Activated T-cell treated with anti-CD3 and anti-CD28 coated beads, Interleukin-2, amount 50 U/mL, for 4 hours (primary cell): ENCODE results near the gene ITPR3. TPM values are rescaled to one million over a fixed set of nuclear protein-coding genes. Genes with fewer than 3 reads are reported as not detected.
A peak's percentile ranks its signal among the peaks of the same experiment; 100 is the strongest.

Source experiments
- ATAC-seq, 2 donors: fragments of 200-7000 bp; cut with Tn5 transposase; one replicate each; pipeline ENCODE4 v1.10.0; 2021
- DNase-seq: peaks from one replicate; pipeline ENCODE4 v3.0.0-alpha.2; 2020
- H3K27me3 Mint-ChIP-seq: one replicate; pipeline ENCODE4 v1.8.0; 2021; ENCODE audit warnings: low read depth, mixed read lengths
- H3K36me3 Mint-ChIP-seq: one replicate; pipeline ENCODE4 v1.8.0; 2022; ENCODE audit warnings: mixed read lengths; ENCODE audit not compliant: insufficient read depth
- H3K4me1 Mint-ChIP-seq: one replicate; pipeline ENCODE4 v1.8.0; 2021; ENCODE audit warnings: low read depth, mixed read lengths
- H3K4me3 Mint-ChIP-seq: one replicate; pipeline ENCODE4 v1.8.0; 2021; ENCODE audit warnings: mild to moderate bottlenecking, moderate library complexity, mixed read lengths
- H3K9me3 Mint-ChIP-seq: one replicate; pipeline ENCODE4 v1.8.0; 2021; ENCODE audit warnings: mixed read lengths
- total RNA-seq, 3 donors: library from RNA; stranded (reverse); gene quantifications; one replicate each; pipeline ENCODE4 v1.2.1, GENCODE V29; 2021

ITPR3 gene
- total RNA-seq, 3 donors from 2014 or later = 34.6 to 37.2 (median 35.5) TPM

DNA sequence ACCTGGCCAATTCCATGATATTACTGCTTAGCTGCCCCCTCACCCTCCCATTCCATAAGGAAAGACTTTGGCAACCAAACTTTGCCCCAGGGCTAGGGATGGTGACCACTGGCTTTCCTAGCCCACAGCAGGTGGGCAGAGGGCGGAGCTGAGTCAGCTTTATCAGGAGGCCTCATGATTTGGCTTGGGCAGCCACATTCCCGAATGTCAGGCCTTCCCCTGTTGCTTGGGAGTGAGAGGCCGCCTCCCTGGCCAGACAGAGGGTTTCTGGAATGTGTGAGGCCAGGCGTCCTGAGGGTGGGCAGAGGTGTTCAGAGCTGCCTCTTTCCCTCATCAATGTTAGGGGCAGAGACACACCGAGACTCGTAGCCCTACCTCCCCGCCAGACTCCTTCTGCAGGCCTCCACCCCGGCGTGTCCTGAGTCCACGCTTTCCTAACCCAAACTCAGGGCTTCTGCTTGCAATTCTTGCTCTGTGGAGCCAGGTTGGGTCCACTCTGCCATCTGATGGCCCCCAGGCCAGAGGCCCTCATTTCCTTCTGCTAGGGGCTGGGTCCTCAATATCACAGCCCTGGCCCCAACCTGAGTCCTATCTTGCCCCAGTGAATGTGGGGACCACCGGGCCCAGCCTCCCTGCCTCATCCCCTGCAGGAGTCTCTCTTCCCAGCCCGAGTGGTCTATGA, 71.1 kb downstream of the ITPR3 start:
- H3K27me3 Mint-ChIP-seq = no peaks in the 10 kb centered on the region
- H3K36me3 Mint-ChIP-seq = peaks cover 36% of the 10 kb centered on the region
- no peak for ATAC-seq
- peaks cover 62% of the 10 kb centered on the region for H3K4me1 Mint-ChIP-seq
- peak overlapping the region; percentile 53 for H3K4me3 Mint-ChIP-seq
- H3K9me3 Mint-ChIP-seq = no peaks in the 10 kb centered on the region
- DNase-seq = no peak

DNA sequence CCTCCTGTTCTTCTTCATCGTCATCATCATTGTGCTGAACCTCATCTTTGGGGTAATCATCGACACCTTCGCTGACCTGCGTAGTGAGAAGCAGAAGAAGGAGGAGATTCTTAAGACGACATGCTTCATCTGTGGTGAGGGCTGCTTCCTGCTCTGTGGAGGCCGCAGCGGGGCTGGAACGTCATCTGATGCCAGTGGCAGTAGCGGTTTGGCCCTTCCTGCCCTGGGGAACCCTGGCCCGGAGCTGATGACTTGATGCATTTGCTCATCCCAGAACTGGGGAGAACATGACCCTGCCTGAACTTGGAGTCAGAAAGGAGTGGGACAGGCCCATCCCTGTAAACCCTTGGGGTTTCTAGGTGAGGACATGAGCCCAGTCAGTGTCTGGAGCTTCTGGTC, 71.6 kb downstream of the ITPR3 start:
- peak; percentile 47 to 56 for ATAC-seq
- no peaks in the 10 kb centered on the region for H3K27me3 Mint-ChIP-seq
- H3K4me1 Mint-ChIP-seq = peaks cover 67% of the 10 kb centered on the region
- no peaks in the 10 kb centered on the region for H3K9me3 Mint-ChIP-seq
- peak overlapping the region; percentile 53 for H3K4me3 Mint-ChIP-seq
- peak; percentile 43 for DNase-seq
- peaks cover 41% of the 10 kb centered on the region for H3K36me3 Mint-ChIP-seq

DNA sequence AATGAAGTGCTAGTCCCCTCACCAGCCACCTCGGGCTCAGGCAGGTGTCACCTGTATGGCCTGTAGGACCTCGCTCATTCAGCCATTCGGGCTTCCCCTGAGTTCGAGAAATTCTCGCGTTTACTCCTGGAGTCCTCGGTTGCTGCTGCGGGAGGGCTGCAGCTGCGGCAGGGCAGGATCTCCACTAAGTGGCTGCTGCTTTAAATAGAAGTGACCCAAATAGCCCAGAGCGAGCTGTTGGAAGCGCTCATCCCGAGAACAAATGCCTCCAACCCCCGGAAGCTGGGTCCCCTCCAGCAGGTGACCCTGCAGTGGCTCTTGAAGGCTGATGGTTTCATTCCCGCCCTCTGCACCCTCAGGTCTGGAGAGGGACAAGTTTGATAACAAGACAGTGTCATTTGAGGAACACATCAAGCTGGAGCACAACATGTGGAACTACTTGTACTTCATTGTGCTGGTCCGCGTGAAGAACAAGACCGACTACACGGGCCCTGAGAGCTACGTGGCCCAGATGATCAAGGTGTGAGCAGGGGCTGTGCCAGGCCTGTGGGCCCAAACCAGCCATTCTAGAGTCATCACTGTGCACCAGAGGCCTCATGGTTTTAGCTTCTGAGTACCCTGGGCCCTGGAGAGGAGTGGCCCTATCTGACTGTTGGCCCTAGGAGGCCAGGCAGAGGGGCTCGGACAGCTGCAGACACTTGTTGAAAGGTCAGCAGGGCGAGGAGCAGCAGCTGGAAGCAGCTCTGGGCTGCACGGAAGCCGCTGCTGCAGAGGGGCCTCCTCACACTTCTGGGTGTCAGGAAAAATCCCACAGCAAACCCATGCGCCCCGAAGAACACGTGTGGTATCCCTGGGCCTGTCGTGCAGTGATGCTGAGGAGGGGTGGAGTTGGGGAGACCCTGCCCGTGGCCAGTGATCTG, 72.3 kb downstream of the ITPR3 start:
- Mint-ChIP-seq H3K4me1 (peaks cover 71% of the 10 kb centered on the region), H3K36me3 (peaks cover 41% of the 10 kb centered on the region), H3K9me3 (no peaks in the 10 kb centered on the region), H3K4me3 (peak overlapping the region; percentile 53), H3K27me3 (no peaks in the 10 kb centered on the region)
- DNase-seq = no peak
- no peak for ATAC-seq

DNA sequence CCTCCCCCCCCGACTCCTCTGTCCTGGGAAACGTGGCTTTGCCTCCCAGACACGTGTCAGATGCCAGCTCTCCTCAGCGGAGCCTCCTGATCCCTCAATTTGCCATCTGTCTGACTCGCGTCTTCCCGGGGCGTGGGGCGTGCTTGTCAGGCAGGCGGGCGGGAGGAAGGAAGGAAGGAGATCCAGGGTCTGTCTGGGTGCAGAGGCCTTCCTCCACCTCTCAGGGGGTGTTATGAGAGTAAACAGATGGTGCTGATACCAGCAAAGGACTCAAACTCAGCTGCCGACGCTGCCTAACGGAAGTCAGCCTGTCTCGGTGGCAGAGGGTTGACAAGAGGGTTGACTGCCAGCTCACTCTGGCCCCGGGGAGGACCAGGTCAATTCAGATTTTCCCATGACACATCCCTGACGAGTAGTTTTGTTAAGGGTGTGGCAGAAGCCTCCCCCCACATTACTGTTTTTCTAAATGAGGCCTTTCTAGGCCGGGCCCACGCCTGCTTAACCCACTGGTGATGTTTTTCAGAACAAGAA, 73.3 kb downstream of the ITPR3 start:
- Mint-ChIP-seq H3K9me3 (no peaks in the 10 kb centered on the region), H3K27me3 (no peaks in the 10 kb centered on the region), H3K4me1 (peaks cover 75% of the 10 kb centered on the region), H3K4me3 (peak overlapping the region; percentile 11), H3K36me3 (peaks cover 35% of the 10 kb centered on the region)
- DNase-seq (peak; percentile 64), ATAC-seq (peak; percentile 76 to 78)

DNA sequence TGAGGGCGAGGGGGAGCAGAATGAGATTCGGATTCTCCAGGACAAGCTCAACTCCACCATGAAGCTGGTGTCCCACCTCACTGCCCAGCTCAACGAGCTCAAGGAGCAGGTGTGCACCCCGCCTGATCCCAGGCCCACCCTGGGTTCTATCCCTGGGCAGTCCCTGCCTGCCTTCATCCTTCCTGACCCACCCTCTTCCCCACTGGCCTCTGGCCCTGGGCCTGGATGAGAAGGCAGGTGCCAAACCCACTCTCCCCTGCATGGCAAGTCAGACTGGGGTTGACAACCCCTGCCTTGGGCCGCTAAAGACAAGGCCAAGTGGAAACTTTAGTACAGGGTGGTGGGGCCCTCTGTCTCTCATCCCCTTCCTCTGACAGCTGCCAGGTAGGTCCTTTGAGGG, 73.9 kb downstream of the ITPR3 start:
- peaks cover 35% of the 10 kb centered on the region for H3K36me3 Mint-ChIP-seq
- DNase-seq (no peak), ATAC-seq (no peak)
- no peaks in the 10 kb centered on the region for H3K9me3 Mint-ChIP-seq
- peak overlapping the region; percentile 11 for H3K4me3 Mint-ChIP-seq
- H3K27me3 Mint-ChIP-seq = no peaks in the 10 kb centered on the region
- H3K4me1 Mint-ChIP-seq = peaks cover 77% of the 10 kb centered on the region

DNA sequence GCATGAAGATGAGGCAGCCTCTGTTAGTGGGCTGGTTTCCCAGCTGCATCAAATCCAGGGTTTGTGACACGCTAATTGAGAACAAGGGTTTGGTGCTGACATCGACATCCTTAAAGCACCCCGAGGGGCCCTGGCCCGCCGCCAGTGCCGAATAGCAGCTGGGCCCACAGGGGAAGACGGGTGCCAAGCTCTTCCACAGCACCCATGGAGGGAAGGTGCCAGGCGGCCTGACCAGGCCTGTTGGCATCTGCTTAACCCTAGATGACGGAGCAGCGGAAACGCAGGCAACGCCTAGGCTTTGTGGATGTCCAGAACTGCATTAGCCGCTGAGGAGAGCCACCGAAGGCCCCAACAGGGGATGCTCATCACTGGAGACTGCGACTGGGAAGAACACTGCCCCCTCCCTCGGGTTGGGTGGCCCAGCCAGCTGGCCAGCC, 74.3 kb downstream of the ITPR3 start:
- Mint-ChIP-seq H3K36me3 (peaks cover 38% of the 10 kb centered on the region), H3K27me3 (no peaks in the 10 kb centered on the region), H3K4me3 (no peak overlapping the region), H3K9me3 (no peaks in the 10 kb centered on the region), H3K4me1 (peaks cover 82% of the 10 kb centered on the region)
- DNase-seq (no peak), ATAC-seq (no peak)

DNA sequence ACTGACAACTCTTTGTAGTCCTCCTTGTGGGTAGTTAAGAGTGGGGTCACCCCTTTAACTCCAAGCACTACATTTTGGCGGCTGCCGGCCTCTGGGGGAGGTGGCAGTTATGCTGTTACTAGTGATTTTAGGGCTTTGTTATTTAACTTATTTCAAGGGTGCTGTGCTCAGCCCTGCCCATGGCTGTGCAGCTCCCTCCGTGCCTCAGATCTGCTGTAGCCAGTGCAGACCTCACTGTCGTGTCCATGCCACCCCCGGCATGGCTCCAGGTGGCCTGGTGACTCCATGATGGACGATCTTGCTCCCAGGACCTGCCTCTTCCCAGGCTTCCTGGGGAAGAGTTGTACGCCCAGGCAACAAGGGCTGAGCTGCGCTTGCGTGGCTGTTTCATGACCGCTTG, 75.0 kb downstream of the ITPR3 start:
- H3K4me3 Mint-ChIP-seq = no peak overlapping the region
- H3K36me3 Mint-ChIP-seq = peaks cover 32% of the 10 kb centered on the region
- peaks cover 82% of the 10 kb centered on the region for H3K4me1 Mint-ChIP-seq
- no peaks in the 10 kb centered on the region for H3K9me3 Mint-ChIP-seq
- no peaks in the 10 kb centered on the region for H3K27me3 Mint-ChIP-seq
- DNase-seq (no peak), ATAC-seq (no peak)

DNA sequence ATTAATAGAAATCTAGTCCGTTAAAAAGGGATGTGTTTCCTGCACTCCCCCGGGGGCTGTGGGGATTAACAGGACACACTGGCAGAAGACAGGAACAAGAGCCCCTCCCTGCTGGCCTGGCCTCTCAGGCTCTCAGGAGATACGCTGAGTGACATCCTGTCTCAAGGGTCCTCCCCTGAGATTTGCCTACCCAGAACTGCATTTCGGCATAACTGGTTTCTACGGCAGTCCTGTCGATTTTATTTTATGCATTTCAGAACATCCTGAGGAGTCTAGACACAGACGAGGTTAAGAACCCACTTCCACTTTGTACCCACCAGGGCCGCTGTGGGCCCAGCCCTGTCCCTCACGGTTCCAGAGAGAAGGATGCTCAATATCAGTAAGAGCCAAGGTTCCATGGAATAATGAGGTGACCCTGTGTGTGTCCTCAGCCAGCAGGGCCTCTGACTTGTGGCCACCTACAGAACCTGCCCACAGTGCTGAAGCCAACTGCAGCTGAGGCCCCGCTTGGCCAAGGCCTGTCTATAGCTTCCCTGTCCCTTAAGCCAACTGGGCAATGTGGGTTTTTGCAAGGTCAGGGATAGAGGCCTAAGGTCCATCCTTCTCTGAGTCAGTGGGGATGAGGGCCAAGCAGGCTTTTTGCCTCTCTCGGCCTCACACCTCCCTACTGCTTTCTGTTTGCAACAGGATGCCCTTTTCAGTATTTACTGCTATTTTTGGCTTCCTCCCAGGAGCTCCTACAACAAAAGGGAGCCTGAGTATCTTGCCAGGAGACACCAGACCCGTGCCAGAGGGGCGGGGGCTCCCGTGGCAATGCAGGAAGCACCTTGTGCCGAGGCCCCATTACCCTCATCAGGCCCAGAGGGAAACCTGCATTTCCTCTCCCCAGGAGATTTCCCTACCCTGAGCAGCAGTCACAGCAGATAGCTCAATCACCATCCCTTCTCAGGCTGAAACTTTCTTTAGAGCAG, 75.7 kb downstream of the ITPR3 start:
- no peaks in the 10 kb centered on the region for H3K9me3 Mint-ChIP-seq
- DNase-seq (no peak), ATAC-seq (no peak)
- H3K36me3 Mint-ChIP-seq = peaks cover 30% of the 10 kb centered on the region
- H3K4me1 Mint-ChIP-seq = peaks cover 75% of the 10 kb centered on the region
- H3K27me3 Mint-ChIP-seq = no peaks in the 10 kb centered on the region
- peak overlapping the region; percentile 49 for H3K4me3 Mint-ChIP-seq

DNA sequence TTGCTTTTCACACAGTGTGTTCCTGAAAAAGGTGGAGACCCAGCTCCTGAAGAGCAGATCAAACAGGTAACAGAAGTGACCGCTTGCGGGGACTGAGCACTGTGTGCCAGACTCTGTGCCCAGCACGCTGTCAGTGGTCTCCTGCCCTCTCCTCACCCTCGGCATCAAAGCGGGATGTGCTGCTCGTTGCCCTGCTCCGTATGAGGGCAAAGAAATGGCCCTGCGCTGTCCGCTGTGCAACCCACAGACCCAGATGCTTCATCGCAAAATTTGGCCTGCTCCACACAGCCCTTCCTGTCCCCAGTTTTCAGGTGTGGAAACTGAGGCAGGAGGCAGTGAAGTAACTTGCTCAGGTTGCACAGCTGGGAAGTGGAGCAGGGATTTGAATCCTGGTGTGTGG, 76.7 kb downstream of the ITPR3 start:
- H3K4me1 Mint-ChIP-seq = peaks cover 68% of the 10 kb centered on the region
- no peaks in the 10 kb centered on the region for H3K27me3 Mint-ChIP-seq
- ATAC-seq (no peak), DNase-seq (no peak)
- H3K36me3 Mint-ChIP-seq = peaks cover 28% of the 10 kb centered on the region
- H3K4me3 Mint-ChIP-seq = no peak overlapping the region
- no peaks in the 10 kb centered on the region for H3K9me3 Mint-ChIP-seq

DNA sequence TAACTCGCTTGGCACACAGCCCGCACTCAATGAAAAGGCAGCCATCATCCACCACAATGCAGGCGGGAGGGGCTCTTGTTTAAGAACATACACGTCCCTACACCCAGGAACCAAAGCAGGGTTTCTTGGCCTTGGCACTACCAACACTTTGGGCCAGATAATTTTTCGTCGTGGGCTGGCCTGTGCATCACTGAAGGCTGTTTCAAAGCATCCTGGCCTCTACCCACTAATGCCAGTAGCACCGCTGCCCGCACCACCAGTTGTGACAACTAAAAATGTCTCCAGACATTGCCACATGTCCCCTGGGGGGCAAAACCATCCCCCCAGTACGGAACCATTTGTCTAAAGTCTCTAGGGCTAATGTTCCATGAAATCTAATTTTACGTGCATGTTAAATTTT, 77.4 kb downstream of the ITPR3 start:
- ATAC-seq (no peak), DNase-seq (no peak)
- Mint-ChIP-seq H3K4me1 (peaks cover 61% of the 10 kb centered on the region), H3K4me3 (no peak overlapping the region), H3K27me3 (no peaks in the 10 kb centered on the region), H3K9me3 (no peaks in the 10 kb centered on the region), H3K36me3 (peaks cover 28% of the 10 kb centered on the region)

DNA sequence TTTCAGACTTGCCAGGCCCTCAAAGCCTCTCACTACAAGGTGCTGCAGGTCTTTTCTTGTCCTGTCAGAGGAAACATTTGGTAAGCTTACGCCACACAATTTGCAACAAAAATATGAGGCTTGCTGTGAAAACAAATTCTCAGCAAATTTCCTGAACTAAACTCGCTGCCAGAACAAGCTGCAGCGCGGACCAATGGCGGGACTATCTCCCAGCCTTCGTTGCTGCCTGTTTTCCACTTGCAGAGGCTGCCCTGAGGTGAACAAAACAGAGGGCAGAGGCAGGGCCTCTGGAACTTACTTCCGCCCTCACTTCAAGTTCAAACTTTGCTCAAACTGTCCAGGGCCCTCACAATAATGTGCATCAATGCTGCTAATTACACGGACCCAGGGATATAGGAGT, 78.0 kb downstream of the ITPR3 start:
- no peak overlapping the region for H3K4me3 Mint-ChIP-seq
- DNase-seq = no peak
- ATAC-seq = no peak
- no peaks in the 10 kb centered on the region for H3K9me3 Mint-ChIP-seq
- peaks cover 55% of the 10 kb centered on the region for H3K4me1 Mint-ChIP-seq
- H3K27me3 Mint-ChIP-seq = no peaks in the 10 kb centered on the region
- H3K36me3 Mint-ChIP-seq = peaks cover 26% of the 10 kb centered on the region

DNA sequence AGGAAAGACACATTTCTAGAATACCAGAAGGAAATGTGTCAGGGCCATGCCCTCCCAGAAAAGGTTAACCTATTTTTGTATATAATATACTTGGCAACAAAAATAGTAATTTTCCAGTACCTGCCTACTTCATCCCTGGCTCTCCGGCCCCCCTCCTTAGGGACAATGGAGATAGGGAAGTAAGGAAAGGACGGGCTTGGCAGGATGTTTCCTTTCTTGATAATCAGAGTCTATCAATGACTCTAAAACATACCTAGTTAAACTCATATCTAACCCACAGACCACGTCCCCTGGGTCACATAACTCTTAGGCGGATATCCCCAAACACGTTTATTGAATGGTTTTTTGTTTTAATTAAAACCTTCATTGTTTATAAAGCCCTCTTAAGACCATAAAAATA, 78.6 kb downstream of the ITPR3 start:
- DNase-seq (no peak), ATAC-seq (no peak)
- Mint-ChIP-seq H3K4me3 (no peak overlapping the region), H3K36me3 (peaks cover 24% of the 10 kb centered on the region), H3K27me3 (no peaks in the 10 kb centered on the region), H3K4me1 (peaks cover 49% of the 10 kb centered on the region), H3K9me3 (no peaks in the 10 kb centered on the region)

DNA sequence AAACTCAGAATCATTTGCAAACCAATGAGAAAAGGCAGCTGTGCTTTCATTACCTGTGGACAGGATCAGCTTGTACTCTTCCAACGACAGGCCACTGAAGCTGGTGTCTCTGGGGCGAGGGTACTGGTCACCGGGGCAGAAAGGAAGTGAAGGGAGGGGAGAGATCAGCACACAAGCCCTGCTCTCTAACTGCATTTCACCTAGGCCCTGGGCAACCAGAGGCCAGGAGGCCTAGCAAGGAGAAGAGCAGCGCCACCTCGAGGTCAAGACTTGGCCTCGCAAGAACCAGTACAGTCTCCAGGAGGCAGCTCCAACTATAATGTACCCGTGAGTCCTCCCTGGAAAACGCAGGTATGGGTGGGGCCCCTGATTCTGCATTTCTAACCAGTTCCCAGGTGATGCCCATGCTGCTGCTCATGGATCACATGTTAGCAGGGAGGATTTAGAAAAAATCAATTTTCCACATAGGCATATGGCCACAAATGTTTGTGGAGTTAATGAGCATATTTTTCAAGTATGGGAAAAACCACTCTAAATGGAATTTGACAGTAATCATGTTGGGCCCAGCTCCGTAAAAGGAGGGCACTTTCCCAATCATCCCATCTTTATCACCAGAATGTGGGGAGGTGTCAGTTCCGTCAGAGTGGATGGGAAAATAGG, 79.4 kb downstream of the ITPR3 start:
- peaks cover 24% of the 10 kb centered on the region for H3K36me3 Mint-ChIP-seq
- no peaks in the 10 kb centered on the region for H3K27me3 Mint-ChIP-seq
- no peak overlapping the region for H3K4me3 Mint-ChIP-seq
- peak; percentile 65 for DNase-seq
- H3K9me3 Mint-ChIP-seq = no peaks in the 10 kb centered on the region
- H3K4me1 Mint-ChIP-seq = peaks cover 41% of the 10 kb centered on the region
- peak; percentile 78 for ATAC-seq
